Tibial artery (tissue), 4 donors: ENCODE data around the gene ADGRD2.

Experiments used
- DNase-seq, 2 donors: peaks; one replicate each; pipeline ENCODE4 v3.0.0-alpha.2; 2019
- H3K27ac ChIP-seq, 2 donors: fragments of 200-600 bp; sonication (generic) in 1 of 2; 1 replicate in 1 of 2; 2 replicates in 1 of 2; pipeline ENCODE4 v1.5.1; 2018 to 2019; ENCODE audit warnings: mild to moderate bottlenecking in 1 of 2
- H3K27me3 ChIP-seq, 2 donors: fragments of 200-600 bp; sonication (generic) in 1 of 2; one replicate each; pipeline versions ENCODE4 v1.5.1 to v1.6.0; 2016 to 2019
- H3K36me3 ChIP-seq, 3 donors: fragments of 200-600 bp; sonication (generic) in 2 of 3; one replicate each; pipeline ENCODE4 v1.5.1; 2016 to 2019; ENCODE audit warnings: mild to moderate bottlenecking in 2 of 3
- H3K4me1 ChIP-seq, 4 donors: fragments of 200-600 bp; sonication (generic) in 2 of 4; 1 replicate in 3 of 4; 2 replicates in 1 of 4; pipeline ENCODE4 v1.5.1; 2016 to 2019
- H3K4me3 ChIP-seq, 2 donors: fragments of 200-600 bp; sonication (generic) in 1 of 2; 1 replicate in 1 of 2; 2 replicates in 1 of 2; pipeline ENCODE4 v1.5.1; 2018 to 2019; ENCODE audit warnings: mild to moderate bottlenecking in 2 of 2
- H3K9me3 ChIP-seq, 3 donors: fragments of 200-600 bp; sonication (generic) in 1 of 3; one replicate each; pipeline ENCODE4 v1.5.1; 2016 to 2019
- CTCF ChIP-seq, 2 experiments: fragments of 200-600 bp in 1 of 2; fragments of 450-650 bp in 1 of 2; IDR thresholded peaks; one replicate each; pipeline ENCODE4 v1.5.1; 2017 to 2019; ENCODE audit warnings: antibody characterized with exemption in 2 of 2, mild to moderate bottlenecking in 1 of 2, moderate library complexity in 1 of 2
- intact Hi-C: fragments of 100-400 bp; cut with DNase I; formaldehyde crosslinking; loops from one replicate; pipeline ENCODE4 v1.15.0; 2023; ENCODE audit warnings: low total_unique reads

Gene ADGRD2

DNA sequence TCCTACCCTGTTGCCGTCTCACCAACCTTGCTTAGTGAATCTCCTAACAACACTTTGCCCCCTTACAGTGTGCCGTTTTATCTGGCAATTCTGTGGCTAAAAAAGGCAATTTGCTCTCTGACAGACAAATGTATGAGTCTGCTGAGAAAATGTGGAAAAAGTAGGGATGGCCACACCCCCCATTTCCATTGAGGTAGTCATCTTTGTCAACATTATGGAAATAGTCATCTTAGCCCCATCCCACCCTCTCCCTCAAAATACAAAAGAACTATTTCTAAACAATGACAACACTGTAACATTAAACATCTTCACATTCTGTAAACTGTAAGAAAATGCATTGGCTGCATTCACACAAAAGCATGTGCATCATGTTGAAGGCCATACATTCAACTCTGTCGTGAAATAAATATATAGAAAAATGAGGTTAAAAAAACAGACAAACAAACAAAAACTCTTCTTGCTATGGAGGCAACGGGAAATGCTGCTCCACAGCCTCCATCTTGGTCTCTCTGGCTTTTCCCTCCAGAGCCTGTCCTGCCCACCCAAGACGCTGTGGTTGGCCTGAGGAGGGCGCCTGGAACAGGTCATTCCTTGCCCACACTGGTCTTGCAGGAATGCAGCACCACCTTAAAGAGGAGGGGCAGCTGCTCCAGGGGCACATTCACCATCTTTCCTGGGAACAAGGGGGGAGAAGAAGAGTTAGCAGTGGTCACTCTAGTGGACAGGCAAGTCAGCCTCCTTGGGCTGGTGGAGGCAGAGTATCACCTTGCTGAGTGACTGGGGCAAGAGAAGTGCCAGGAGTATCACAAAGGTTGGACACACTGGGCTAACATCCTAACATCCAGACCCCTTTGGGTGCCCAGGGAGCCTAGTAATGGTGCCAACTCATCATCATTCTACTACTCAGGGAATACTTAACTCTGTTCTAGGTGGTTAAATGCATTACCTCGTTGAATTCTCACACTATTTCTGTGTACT, 72.2 kb downstream of the ADGRD2 start:
- intact Hi-C loops: no loop called here
- Histone ChIP-seq H3K9me3 (no peaks in the 10 kb centered on the region), H3K27ac (no peak overlapping the region), H3K27me3 (no peaks in the 10 kb centered on the region), H3K4me1 (no peaks in the 10 kb centered on the region), H3K36me3 (no peaks in the 10 kb centered on the region), H3K4me3 (no peak overlapping the region)
- DNase-seq: no peak
- TF ChIP-seq CTCF (IDR thresholded peaks at IDR 0.05): no peak

GRCh38 chr9:124526174-124526573, 75.9 kb downstream of the ADGRD2 start:
- no peaks in the 10 kb centered on the region for H3K4me1 ChIP-seq
- no peaks in the 10 kb centered on the region for H3K36me3 ChIP-seq
- intact Hi-C loops: no loop called here
- DNase-seq: no peak
- no peaks in the 10 kb centered on the region for H3K27me3 ChIP-seq
- no peak overlapping the region for H3K27ac ChIP-seq
- H3K9me3 ChIP-seq: no peaks in the 10 kb centered on the region
- H3K4me3 ChIP-seq: no peak overlapping the region
- no peak for TF ChIP-seq CTCF (IDR thresholded peaks at IDR 0.05)

DNA sequence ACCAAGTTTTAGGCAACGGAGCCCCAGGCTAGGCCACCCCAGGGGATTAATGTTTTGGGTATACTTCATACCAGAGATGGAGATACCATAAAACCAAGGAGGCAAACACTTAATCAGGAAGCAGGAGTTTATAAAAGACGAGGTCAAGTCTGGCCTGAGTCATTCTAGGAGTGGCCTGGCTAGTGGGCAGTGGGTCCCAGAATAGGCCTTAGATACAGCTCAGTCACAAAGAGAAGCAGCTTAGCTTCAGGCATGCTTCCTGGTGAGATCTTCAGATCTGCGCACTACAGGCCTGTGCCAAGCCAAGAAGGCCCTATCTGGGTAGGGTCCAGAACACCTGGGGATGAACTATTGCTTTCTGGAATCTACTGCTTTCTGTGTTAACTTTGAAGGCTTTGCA, 77.5 kb downstream of the ADGRD2 start:
- no peak for DNase-seq
- H3K27me3 ChIP-seq: no peaks in the 10 kb centered on the region
- no peaks in the 10 kb centered on the region for H3K36me3 ChIP-seq
- no peak overlapping the region for H3K4me3 ChIP-seq
- intact Hi-C loops: no loop called here
- TF ChIP-seq CTCF (IDR thresholded peaks at IDR 0.05): no peak
- no peak overlapping the region for H3K27ac ChIP-seq
- no peaks in the 10 kb centered on the region for H3K9me3 ChIP-seq
- no peaks in the 10 kb centered on the region for H3K4me1 ChIP-seq
